HG02884 (cell line): ENCODE results near the gene KRTAP3-3.

Experiments used
- ATAC-seq: cut with Tn5 transposase; IDR thresholded peaks from one replicate; pipeline ENCODE4 v1.9.1; 2021; ENCODE audit warnings: mild to moderate bottlenecking, moderate library complexity; ENCODE audit not compliant: unreplicated experiment

The KRTAP3-3 gene

DNA sequence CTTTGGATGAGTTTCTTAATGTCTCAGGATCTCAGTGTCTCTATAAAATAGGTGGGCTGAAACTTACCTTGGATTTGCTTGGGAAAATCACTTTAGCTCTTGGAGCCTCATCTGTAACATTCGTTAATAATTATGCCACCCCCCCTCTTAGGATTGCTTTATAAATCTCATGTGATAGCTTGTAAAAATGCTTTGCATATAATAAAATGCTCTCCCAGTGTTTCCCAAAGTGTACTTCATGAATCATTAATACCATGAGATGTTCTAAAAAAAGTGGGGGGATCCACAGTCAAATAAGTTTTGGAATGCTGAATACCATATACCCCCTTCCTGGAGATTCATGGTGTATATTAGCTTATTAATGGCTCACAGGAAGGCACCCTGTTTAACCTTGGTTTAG lies 32.4 kb downstream of the KRTAP3-3 start:
- ATAC-seq: no peak

DNA sequence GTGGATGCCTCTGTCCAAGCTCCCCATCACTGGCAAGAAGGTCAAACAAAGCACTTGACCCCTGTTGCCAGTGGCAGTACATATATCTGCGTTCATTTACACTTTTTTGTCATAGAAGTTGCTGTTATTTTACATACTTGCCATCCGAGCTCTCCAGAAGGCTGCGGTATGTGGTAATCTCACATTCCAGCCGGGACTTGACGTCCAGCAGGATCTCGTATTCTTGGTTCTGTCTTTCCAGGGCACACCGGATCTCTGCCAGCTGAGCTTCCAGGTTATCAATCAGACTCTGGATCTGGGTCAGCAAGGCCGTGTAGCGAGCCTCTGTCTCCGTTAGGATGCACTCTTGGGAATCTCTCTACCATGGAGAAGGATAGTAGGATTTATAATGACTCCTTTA lies 33.8 kb downstream of the KRTAP3-3 start:
- ATAC-seq: no peak

DNA sequence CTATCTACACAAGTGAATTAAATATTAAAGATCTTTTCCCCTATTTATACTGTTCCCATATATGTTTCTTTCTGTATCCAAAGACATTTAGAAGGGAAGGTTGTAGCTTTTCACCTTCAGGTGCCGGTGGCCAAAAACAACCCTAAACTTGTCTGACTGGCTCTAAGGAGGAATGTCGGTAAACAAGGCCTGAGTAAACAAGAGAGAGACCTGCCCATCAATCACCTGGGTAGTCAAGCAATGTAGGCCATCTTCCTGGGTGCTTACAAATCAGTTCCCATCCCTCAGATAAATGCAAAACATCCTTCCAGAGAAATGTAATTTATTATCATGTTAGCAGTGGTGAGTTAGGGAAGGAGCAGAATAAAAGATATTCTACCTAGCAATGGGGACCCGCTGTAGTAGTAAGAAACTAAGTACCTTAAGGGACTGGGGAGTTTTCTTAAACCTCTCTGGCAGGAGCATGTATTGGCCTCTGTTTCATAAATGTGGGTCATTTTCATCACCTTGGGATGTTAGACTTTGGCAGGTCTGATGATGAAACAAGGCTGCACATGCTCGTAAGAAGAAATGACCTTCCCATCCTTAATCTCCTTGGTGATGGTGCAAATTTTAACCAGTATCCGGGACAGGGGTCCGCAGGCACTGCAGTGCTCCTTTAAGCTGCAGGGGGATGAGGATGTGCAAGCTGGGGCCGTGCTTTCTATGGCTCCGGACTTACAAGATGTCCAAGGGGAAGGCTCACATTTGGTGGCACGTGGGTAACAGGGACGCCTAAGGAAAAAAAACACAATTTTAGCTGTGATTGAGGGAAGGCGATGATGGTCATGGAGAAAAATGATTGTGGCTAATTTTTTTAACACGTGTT lies 35.6 kb downstream of the KRTAP3-3 start:
- no peak for ATAC-seq

DNA sequence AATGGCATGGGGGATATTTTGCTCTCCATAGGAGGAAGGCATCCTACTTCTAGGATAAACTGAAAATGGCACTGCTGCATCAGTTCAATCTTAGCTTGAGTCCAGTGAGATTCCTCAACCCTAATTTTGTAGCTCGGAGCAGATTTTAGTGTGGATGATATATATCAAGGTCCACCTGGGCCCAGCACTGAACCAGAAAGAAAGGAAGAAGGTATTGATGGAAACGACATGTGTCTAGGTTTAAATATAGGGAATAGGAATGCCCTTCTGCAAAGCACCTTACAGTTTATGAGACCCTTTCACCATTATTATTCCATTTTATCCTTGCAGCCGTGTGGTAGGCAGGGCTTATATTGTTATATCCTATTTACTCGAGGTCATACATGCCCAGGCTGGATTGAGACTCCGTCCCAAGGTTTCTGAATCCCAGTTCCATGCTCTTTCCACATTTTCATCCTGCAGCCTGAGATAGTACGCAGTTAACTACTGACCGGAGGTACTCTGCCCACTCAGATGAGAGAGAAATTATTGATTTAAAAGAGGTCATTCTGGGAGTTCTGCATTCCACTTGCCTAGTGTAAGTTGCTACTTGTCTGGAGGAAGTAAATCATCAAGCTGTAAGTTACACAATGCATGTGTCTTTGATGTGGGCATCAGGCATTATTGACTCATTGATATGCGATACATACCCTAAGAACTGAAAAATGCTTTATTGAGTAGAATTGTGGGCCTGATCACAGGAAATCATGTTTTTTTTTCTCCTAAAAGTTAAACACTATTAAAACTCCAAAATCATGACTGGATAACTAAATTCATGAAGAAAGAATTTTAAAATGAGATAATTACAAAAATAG lies 37.3 kb downstream of the KRTAP3-3 start:
- no peak for ATAC-seq

DNA sequence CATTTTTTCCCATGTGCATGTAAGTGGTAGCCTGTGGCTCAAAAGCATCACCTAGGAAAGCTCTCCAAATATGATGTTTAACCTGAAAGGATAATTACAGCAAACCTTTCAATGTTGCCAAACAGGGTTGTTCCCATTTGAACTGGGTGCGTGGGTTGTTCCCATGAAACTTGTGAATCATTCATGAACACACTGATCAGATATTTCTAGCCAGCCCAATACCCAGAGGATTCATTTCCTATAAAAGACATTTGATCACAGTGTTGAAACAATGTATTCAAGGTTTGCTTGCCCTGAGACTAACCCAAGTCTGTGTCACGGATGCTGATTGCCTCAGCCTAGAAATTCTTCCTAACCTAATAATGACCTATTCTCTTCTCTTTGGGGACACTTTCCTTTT lies 40.1 kb downstream of the KRTAP3-3 start:
- ATAC-seq: no peak

DNA sequence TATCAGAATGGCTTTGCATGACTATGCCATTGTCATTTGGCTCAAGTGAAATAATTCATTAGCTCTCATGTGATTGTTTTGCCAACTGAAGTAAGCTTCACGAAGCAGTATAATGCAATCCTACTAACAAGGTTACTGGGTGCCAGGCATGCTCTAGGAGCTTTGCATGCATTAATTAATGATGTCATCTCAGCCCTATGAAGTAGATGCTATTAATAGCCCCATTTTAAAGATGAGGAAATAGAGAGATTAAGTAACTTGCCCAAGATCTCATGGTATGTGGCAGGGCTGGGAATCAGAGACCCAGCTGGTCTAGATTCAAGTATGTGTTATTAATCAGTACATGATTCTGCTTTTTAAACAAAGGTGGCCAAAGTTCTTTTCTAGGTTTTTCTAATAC lies 41.3 kb downstream of the KRTAP3-3 start:
- no peak for ATAC-seq

DNA sequence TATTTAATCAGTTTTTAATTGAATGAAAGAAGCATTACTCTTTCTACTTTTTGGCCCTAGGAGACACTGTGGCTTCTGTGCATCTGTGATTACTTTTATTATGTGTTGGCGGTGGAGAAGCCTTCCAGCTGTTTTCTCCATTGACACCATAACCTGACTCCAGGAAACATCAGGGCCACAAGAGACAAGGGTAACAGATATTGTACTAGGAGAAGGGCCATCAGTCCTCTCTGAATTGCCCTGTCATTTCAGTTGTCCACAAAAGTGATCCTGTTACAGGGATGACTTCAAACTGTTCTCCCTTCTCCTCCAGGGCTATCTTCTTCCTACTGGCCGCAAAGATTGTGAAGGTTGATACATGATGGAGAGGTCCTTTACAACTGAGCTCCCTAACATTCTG lies 41.8 kb downstream of the KRTAP3-3 start:
- no peak for ATAC-seq

DNA sequence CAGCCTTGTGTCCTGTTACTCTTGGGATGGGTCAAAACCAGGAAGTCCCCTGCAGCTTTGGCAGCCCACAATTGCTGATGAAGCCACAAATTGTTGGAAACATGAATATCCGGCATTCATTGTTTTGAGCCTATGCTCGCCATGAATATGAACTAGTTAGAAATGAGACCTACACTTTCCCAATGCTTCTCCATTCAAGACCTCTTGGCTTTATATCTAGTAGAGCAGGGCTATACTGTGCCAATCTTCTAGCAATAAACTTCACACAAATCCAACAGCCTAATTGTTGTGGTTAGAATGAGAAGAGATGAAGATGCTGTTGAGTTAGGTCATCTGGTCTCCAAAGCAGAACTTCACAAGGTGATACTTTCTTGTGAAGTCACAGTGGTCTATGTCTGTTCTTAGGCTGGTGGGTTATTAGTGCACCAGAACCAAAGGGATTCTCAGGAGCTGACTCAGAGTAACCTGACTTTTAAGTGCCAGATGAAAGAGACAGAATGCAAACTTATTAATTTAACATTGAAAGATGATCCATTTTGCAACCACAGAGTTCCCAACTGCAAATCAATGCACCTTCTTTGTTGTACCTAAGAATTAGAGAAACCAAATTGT lies 42.8 kb downstream of the KRTAP3-3 start:
- no peak for ATAC-seq

DNA sequence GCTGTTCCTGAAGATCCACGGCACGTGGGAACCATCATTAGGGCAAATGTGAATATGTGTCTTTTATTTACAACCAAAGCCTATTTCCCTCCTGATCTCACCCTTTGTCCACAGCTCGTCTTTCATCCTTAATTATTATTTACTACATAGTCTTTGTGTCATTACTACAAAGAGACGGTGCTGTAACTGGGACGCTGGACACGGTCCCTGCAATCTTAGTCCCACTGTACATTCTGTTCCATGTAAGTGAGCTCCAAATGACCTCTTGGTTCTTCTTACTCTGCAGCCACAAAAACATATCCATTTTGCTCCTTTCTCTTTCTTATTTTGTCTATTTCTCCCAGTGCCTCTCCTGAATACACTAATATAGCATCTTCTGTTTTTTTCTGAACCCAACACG lies 43.8 kb downstream of the KRTAP3-3 start:
- no peak for ATAC-seq

DNA sequence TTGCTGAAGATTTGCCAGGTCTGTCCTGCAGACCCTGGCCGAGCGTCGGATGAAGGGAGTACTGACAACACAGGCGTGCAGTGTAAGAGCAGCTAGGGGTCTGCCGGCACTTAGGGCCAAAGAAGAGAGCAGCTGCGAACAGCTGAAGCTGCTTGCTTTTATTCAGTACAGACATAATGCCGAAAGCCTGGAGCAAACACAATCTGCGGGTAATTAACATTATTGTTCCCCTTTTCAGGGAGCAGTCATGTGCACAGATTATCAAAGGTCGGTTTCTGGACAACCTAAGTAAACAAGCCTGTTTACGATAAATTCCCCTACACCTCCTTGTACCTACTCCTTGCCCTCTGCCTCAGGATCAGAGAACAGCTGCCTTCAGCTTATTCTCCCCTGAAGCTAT lies 44.5 kb downstream of the KRTAP3-3 start:
- no peak for ATAC-seq

DNA sequence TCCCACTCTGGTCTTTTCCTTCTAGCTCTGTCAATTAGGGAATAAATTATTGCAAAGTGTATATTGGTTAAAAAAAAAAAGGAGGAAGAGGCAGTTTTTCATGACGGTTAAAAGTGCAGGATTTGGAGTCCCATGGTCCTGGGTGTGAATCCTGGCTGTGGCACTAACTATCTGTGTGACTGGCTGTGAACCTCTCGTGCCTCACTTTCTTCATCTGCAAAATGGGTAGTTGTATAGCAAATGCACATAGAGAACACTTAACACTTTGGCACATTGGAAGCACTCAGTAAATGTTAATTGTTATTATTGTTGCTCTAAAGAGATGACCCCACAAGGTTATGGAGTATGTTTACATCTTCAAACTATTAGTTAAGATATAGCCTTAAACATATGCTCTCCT lies 46.0 kb downstream of the KRTAP3-3 start:
- ATAC-seq: no peak

DNA sequence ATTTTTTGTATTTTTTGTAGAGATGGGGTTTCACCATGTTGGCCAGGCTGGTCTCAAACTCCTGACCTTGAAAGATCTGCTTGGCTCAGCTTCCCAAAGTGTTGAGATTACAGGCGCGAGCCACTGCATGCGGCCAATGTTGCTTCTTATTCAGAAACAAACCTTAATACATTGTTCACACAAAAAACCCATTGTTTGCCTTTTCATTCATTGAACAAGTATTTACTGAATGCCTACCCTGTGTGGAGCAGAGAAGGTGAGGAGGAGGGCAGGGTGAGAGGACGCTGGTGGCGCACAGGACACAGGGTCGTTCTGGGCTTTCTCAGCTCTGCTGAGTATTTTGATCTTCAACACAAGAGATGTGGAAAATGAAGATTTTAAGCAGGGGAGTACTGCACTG lies 48.5 kb downstream of the KRTAP3-3 start:
- ATAC-seq: no peak

DNA sequence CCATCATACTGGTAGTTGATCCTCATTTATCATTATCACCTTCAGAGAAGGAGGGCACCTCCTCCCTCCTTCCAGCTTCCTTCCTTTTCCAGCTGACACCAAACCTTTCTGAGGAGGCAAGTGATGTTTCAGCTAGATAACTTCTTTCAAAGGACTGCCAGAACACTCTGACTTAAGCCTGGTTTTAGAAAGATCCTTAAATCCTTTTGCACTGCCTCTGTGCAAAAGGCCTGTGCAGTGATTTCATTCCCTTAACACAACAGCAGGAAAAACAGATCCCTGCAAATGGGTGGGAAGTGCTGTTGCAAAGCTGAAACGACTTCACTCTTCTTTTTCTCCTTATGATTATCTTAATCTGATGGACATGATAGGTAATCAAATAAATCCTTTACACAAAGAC lies 49.4 kb downstream of the KRTAP3-3 start:
- ATAC-seq: no peak
